ENCODE measurements around the gene SNX5. TPM values are rescaled to one million over a fixed set of nuclear protein-coding genes. Genes with fewer than 3 reads are reported as not detected.

Gene SNX5
- total RNA-seq, 2 experiments from 2014 or later, result 204 to 274 TPM

GRCh38 chr20:17893445-17893844, 75.1 kb downstream of the SNX5 start:
- H3K9me2 ChIP-seq (ENCODE audit: insufficient read depth, low read length), result no peaks in the 10 kb centered on the region
- TF ChIP-seq EZH2phosphoT487 (IDR thresholded peaks at IDR 0.05; ENCODE audit: borderline replicate concordance, low read depth, low read length) (no peak), CTCF (conservative IDR thresholded peaks at IDR 0.05; ENCODE audit: low read length) (no peak)
- H3K4me3 ChIP-seq (ENCODE audit: low read depth, low read length, poor library complexity, severe bottlenecking), result no peak overlapping the region
- 0 out of 2 replicates have a peak, but pooled peaks cover 6% of the 10 kb centered on the region for H3K9me3 ChIP-seq (ENCODE audit: low read length)
- no peaks in the 10 kb centered on the region for H3K36me3 ChIP-seq (ENCODE audit: insufficient read depth, low read length)
- no peak overlapping the region for H2AFZ ChIP-seq (ENCODE audit: low read length)
- CTCF ChIA-PET (ENCODE audit: unreplicated experiment), result no interaction called here
- intact Hi-C loops (cut with micrococcal nuclease; ENCODE audit: unreplicated experiment), result no loop called here
- H4K20me1 ChIP-seq (ENCODE audit: insufficient read depth, low read length), result 0 out of 2 replicates have a peak, but pooled peaks cover 6% of the 10 kb centered on the region
- no peak overlapping the region for H3K27ac ChIP-seq (ENCODE audit: low read depth, low read length, poor library complexity, severe bottlenecking)
- DNase-seq (ENCODE audit: low spot score), result no peak
- POLR2A ChIA-PET, result no interaction called here
- no peaks in the 10 kb centered on the region for H3K4me1 ChIP-seq (ENCODE audit: insufficient read depth, low read length, poor library complexity, severe bottlenecking)
- H3K79me2 ChIP-seq (ENCODE audit: insufficient read depth, low read depth, low read length), result no peaks in the 10 kb centered on the region
- no peak overlapping the region for H3K4me2 ChIP-seq (ENCODE audit: low read length)
- BruUV-seq (replicated peaks), result no TSS peak

- Histone ChIP-seq H3K27ac (ENCODE audit: low read depth, low read length, poor library complexity, severe bottlenecking) (no peak overlapping the region), H3K4me2 (ENCODE audit: low read length) (no peak overlapping the region), H3K9me2 (ENCODE audit: insufficient read depth, low read length) (no peaks in the 10 kb centered on the region), H3K9me3 (ENCODE audit: low read length) (0 out of 2 replicates have a peak, but pooled peaks cover 6% of the 10 kb centered on the region), H3K4me3 (ENCODE audit: low read depth, low read length, poor library complexity, severe bottlenecking) (no peak overlapping the region), H3K79me2 (ENCODE audit: insufficient read depth, low read depth, low read length) (no peaks in the 10 kb centered on the region), H4K20me1 (ENCODE audit: insufficient read depth, low read length) (0 out of 2 replicates have a peak, but pooled peaks cover 6% of the 10 kb centered on the region), H3K4me1 (ENCODE audit: insufficient read depth, low read length, poor library complexity, severe bottlenecking) (no peaks in the 10 kb centered on the region), H2AFZ (ENCODE audit: low read length) (no peak overlapping the region), H3K36me3 (ENCODE audit: insufficient read depth, low read length) (no peaks in the 10 kb centered on the region)
- no TSS peak for BruUV-seq (replicated peaks)
- ChIA-PET CTCF (ENCODE audit: unreplicated experiment) (no interaction called here), POLR2A (interaction anchor here (0.6 kb wide), 1 partner anchor 11 kb away, joined by 3 read pairs; no protein-coding TSS in a partner anchor)
- no peak for DNase-seq (ENCODE audit: low spot score)
- intact Hi-C loops (cut with micrococcal nuclease; ENCODE audit: unreplicated experiment), result no loop called here
- TF ChIP-seq EZH2phosphoT487 (IDR thresholded peaks at IDR 0.05; ENCODE audit: borderline replicate concordance, low read depth, low read length) (no peak), CTCF (conservative IDR thresholded peaks at IDR 0.05; ENCODE audit: low read length) (no peak)
These were observed 76.2 kb downstream of the SNX5 start for GRCh38 chr20:17892189-17892938.

Small RNAs within 50 kb of the gene (small RNA-seq; reads per million reads assigned to genes)
- not detected for gene RNU6-192P
- gene SNORD17, result 406 reads per million, percentile 99 among the genes with 10 or more reads in this experiment

Other genes starting within 250 kb of the SNX5 start
- gene MGME1, start 224 bp upstream of the SNX5 start, total RNA-seq (2014; rRNA removed; shearing (Covaris generic)), result 46.6 and 47.8 TPM in 2 replicates
- 75.6 and 80.1 TPM in 2 replicates for gene MGME1, start 224 bp upstream of the SNX5 start, total RNA-seq (2022)
- not detected in 2 replicates for gene OVOL2, start 89.1 kb upstream of the SNX5 start, total RNA-seq (2014; rRNA removed; shearing (Covaris generic))
- gene OVOL2, start 89.1 kb upstream of the SNX5 start, total RNA-seq (2022), result not detected in 2 replicates
- 13.1 and 14.9 TPM in 2 replicates for gene KAT14, start 169.1 kb upstream of the SNX5 start, total RNA-seq (2014; rRNA removed; shearing (Covaris generic))
- 18.8 and 19.6 TPM in 2 replicates for gene KAT14, start 169.1 kb upstream of the SNX5 start, total RNA-seq (2022)
- gene PET117, start 169.1 kb upstream of the SNX5 start, total RNA-seq (2014; rRNA removed; shearing (Covaris generic)), result 13.1 and 15.7 TPM in 2 replicates
- 19.4 and 20.9 TPM in 2 replicates for gene PET117, start 169.1 kb upstream of the SNX5 start, total RNA-seq (2022)

Data from OCI-LY7 (cell line).